GM10248 (cell line): ENCODE results near the gene RENBP.
A peak's percentile ranks its signal among the peaks of the same experiment; 100 is the strongest.

Experiments used
- CTCF ChIA-PET: fragments of 300-600 bp; sonication (Branson Sonifier 250); formaldehyde crosslinking; extraction: SDS; loops from one replicate; lab custom pipeline; 2021; ENCODE audit warnings: antibody characterized with exemption; lab: Yijun Ruan, JAX
- POLR2A ChIA-PET: fragments of 350-650 bp; sonication (Branson Sonifier 250); formaldehyde crosslinking; extraction: SDS; loops from one replicate; lab custom pipeline; 2020; ENCODE audit warnings: antibody characterized with exemption; lab: Yijun Ruan, JAX
- DNase-seq: peaks from one replicate; pipeline ENCODE4 v3.0.0; 2012; ENCODE audit errors: extremely low spot score
- TF ChIP-seq, protein P1 (sequence below): IDR thresholded peaks from 2 replicates; pipeline ENCODE4 v1.5.1; 2012; ENCODE audit warnings: mild to moderate bottlenecking, low read depth; ENCODE audit errors: extremely low read depth, missing control alignments, control extremely low read depth

The RENBP gene

DNA sequence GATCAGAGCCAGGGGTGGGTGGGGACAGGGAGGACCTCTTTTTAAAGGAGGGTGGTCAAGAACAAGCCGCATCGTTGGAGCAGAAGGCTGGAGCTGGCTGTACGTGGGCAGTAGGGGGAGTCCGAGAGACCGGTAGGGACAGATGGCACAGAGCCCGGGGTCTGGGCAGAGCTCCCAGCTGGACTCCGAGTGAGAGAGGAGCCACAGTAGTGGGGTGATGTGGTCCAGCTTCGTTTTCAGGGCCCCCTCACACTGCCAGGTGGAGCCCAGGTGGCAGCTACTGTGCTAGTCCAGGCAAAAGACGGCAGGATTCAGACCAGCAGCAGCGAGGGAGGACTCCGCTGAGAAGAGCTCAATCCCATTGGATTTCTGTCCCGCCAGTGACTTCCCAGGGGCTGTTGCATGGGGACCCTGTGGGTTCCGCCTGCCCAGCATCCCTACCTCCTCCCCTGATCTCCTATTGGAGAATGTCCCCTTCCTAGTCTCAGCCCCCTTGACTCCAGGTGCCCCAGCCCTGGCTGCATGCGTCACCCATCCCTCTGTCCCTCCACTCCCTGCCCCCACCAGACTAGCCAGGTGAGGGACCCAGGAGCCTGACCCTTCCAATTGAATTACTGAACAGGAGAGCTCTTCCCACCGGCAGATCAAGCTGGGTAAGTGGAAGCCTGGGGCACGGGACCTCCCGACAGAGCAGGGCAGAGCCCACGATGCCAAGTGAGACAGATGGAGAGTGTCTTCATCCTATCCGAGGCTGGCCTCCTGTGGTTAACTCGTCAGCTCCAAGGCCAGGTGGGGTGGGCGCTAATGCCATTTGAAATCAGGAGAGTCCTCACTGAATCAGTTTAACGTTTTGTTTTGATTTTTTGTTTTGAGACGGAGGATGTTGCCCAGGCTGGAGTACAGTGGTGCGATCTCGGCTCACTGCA is 21.2 kb downstream of the RENBP start:
- DNase-seq, result no peak
- TF ChIP-seq, protein P1, sequence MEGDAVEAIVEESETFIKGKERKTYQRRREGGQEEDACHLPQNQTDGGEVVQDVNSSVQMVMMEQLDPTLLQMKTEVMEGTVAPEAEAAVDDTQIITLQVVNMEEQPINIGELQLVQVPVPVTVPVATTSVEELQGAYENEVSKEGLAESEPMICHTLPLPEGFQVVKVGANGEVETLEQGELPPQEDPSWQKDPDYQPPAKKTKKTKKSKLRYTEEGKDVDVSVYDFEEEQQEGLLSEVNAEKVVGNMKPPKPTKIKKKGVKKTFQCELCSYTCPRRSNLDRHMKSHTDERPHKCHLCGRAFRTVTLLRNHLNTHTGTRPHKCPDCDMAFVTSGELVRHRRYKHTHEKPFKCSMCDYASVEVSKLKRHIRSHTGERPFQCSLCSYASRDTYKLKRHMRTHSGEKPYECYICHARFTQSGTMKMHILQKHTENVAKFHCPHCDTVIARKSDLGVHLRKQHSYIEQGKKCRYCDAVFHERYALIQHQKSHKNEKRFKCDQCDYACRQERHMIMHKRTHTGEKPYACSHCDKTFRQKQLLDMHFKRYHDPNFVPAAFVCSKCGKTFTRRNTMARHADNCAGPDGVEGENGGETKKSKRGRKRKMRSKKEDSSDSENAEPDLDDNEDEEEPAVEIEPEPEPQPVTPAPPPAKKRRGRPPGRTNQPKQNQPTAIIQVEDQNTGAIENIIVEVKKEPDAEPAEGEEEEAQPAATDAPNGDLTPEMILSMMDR, result peak; percentile 39
- ChIA-PET CTCF (interaction anchor here (0.7 to 14.1 kb wide), 10 partner anchors 10 to 104 kb away, joined by 3 to 187 read pairs (median 5); partner anchors contain the start of gene RENBP), POLR2A (no interaction called here)

GRCh38 chrX:153921511-153922446 is 22.7 kb downstream of the RENBP start:
- CTCF ChIA-PET, result interaction anchor here (1.5 to 14.1 kb wide), 3 partner anchors 11 to 27 kb away, joined by 7 to 187 read pairs (median 26); partner anchors contain the start of gene RENBP
- no peak for DNase-seq
- TF ChIP-seq, protein P1, result no peak
- POLR2A ChIA-PET, result no interaction called here

- POLR2A ChIA-PET, result no interaction called here
- no peak for DNase-seq
- TF ChIP-seq, protein P1, result no peak
- CTCF ChIA-PET, result interaction anchor here (3.8 to 14.1 kb wide), 2 partner anchors 11 to 28 kb away, joined by 26 to 187 read pairs; partner anchors contain the start of gene RENBP
Observed at GRCh38 chrX:153921070-153921469, 23.4 kb downstream of the RENBP start.

GRCh38 chrX:153920546-153920945 is 23.9 kb downstream of the RENBP start:
- POLR2A ChIA-PET, result no interaction called here
- TF ChIP-seq, protein P1, result no peak
- CTCF ChIA-PET, result interaction anchor here (3.8 to 14.1 kb wide), 2 partner anchors 10 to 28 kb away, joined by 26 to 187 read pairs; partner anchors contain the start of gene RENBP
- no peak for DNase-seq

DNA sequence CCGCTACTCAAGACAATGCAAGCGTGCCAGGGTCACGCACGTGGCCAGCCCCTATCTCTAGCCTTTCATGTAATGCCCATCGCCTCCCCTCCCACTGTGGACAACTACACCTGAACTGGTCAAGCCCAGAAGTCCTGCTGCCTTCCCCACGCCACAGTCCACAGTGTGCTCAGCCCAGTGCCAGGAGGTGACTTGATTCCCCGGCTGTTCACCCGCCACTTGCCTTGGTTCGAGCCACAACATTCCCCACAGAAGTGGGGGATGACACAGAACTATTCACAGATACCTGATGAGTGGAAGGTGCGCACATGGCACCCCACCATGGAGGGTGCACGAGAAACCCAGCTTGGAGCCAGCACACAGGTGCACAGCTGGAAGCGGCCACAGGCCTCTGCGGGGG is 25.2 kb downstream of the RENBP start:
- no peak for DNase-seq
- CTCF ChIA-PET, result interaction anchor here (14.1 kb wide), 1 partner anchor 30 kb away, joined by 187 read pairs; the partner anchor contains the start of gene RENBP
- POLR2A ChIA-PET, result no interaction called here
- TF ChIP-seq, protein P1, result no peak

DNA sequence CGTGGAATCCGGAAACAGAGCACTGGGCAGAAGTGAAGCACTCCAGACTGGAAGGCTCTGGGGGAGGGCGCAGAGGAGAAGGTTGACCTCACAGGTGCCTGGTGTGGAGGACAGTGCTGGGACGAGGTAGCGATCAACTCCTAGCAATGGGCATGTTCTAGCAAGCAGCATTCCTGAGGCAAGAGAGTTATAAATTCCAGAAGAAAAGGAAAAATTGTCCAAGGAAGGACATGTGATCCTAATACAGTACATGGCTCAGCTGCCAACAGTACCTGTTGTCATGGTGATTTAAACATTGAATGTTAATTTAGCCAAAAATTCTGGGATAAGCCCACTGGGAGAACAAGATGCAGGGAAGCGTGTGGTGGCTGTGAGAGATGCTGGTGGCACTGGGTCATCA is 26.6 kb downstream of the RENBP start:
- ChIA-PET POLR2A (no interaction called here), CTCF (interaction anchor here (1.2 kb wide), 1 partner anchor 11 kb away, joined by 4 read pairs; no protein-coding TSS in a partner anchor)
- DNase-seq, result no peak
- TF ChIP-seq, protein P1, result no peak
